DMS114 treated with DMSO at 0.1 percent for 48 hours (cell line): ENCODE measurements around the gene PPP1R2.
"Not testable (repeated sequence)": the region's sequence is repeated elsewhere in the genome, so short reads cannot be mapped to it uniquely, and the experiment has no call there.

Source experiments
- DNase-seq: peaks from one replicate; lab custom pipeline; 2025; ENCODE audit not compliant: unreplicated experiment; lab: John Stamatoyannopoulos, UW

PPP1R2 gene

DNA sequence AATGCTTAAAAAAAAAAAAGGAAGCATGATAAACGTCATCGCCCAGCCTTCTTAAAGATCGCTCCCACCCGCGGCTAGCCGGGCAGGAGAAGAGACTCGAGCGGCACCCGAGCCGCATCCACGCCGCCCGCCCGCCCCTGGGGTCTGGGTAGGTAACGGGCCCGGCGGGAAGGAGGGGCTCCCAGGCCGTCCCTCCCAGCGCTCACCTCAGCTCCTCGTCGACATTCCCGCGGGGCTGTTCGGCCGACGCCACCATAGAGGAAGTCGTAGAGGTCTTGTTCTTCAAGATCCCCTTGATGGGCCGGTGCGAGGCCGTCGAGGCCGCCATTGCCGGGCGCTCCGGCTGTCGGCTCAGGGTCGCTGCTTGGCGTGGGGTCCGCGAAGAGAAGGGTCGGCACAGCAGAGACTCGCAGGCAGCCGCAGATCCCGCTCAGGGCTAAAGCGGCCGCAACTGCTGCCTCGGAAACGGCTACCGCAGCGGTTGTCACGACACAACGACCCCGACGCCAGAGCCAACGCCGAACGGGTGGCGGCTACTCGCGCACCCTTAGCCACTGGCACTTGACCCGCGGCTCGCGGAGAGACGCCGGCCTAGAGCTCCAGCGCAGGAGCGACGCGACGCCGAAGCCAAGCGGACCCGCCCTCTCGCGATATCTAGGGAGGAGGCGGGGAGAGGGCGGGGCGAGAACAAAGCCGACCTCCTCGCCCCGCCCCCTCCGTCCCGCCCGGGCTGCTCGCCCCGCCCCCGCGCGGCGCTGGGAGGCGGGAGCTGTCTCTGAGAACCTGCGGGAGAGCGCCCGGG is at the start of gene PPP1R2:
TSS of gene PPP1R2 (minus strand) at position 628 of the 802 bp plus-strand sequence. CDS start at position 328, 300 bp downstream.
- DNase-seq = peak; percentile 69

DNA sequence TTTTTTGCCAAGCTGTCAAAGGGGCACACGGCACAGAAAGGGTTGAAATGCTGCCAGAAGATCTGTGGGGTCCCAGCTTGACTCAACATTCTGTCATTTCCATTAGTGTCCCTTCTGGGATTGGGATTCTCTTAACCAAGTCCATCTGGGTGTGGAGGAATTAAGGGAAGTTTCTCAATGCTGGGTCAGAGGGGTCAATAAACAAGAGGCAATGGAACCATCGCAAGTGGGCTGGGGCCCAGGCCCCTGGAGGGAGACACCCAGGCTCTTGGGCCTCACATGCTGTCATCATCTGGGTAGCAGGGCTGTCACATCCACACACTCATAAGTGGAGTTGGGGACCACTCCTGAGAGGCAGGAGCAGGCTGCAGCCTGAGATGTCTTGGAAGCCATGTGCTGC is 48.7 kb upstream of the PPP1R2 start:
- no peak for DNase-seq

DNA sequence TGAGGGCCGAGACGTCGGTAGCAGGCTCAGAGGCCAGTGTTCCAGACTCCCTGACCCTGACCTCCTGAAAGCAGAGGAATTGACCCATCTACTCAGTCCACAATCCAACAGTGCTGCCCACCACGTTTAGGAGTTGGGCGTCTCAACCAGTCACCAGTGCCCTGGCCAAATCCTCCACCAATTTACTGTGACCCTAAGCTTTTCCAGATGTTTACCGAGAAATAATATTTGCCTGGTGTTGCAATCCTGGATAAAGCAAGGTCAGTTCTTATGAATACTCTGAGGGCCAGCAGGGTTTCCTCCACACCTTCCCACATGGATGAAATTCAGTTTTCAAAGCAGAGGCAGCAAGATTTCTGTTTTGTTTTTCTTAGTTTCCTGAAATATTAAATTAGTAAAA is 48.1 kb upstream of the PPP1R2 start:
- no peak for DNase-seq

DNA sequence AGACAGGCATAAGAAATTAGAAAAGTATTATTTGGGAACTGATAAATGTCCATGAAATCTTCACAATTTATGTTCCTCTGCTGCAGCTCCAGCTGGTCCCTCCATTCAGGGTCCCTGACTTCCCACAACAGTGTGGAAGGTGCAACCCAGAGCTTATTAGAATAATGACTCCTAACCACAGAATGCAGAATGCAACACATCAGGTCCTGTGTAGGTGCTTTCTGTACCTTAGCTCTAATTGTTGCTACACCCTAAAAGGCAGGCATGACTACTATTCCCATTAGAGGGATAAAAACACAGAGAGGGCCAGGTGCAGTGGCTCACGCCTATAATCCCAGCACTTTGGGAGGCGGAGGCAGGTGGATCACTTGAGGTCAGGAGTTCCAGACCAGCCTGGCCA is 47.3 kb upstream of the PPP1R2 start:
- DNase-seq = not testable (repeated sequence)

DNA sequence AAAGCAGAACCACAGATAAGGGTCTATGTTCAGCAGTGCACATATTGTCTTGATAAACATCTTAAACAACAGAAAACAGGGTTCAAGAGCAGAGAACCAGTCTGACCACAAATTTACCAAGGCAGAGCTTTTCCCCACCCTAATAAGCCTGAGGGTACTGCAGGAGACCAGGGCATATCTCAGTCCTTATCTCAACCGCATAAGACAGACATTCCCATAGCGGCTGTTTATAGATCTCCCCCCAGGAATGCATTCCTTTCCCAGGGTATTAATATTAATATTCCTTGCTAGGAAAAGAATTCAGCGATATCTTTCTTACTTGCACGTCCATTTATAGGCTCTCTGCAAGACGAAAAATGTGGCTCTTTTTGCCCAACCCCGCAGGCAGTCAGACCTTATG is 46.7 kb upstream of the PPP1R2 start:
- not testable (repeated sequence) for DNase-seq

DNA sequence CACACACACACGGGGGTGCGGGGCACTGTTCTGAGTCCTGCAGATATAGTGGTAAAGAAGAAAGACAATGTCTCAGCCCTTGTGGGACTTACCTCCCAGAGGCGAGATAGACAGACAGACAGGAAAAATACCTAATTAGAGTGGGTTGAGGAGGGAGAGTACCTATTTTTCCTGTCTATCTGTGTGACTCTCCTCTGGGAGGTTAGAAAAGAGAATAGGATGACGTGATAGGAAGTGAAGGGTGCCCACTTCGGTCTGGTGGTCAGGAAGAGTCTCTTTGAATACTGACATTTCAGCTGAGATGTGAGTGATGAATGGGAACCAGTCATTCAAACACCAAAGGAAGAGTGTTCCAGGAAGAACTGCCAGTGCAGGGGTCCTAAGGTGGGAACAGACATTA is 44.7 kb upstream of the PPP1R2 start:
- DNase-seq = no peak

DNA sequence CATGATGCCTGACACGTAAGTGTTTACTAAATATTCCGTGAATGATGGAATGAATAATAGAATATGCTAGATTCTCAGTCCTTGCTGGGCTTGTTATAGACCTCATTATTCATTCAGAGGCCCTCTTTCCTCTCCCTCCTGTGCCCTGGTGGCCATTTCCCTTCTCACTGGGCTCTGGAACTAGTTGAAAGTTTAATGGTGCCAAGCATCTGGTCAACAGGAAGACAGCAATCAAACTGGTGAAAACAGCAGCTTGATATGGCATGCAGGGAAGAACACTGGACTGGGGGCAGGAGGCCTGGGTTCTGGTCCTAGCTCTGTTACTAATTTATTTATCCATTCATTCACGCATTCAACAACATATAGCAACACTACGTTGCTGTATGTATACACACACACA is 44.3 kb upstream of the PPP1R2 start:
- no peak for DNase-seq

DNA sequence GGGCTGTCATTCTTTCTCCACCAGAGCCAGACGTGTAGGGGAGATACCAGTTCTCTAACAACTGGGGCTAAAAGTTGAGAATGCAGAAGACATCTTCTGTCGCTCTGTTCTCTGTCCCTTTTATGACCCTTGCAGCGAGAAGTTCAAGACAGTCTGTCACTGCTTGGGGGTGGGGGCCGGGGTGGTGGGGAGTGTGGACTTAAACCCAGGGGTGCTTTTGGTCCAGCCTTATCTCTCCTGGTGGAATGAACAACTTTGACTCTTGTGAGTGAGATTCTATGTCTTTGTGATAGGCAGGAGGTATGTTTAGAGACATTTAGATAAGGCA is 41.4 kb upstream of the PPP1R2 start:
- no peak for DNase-seq

DNA sequence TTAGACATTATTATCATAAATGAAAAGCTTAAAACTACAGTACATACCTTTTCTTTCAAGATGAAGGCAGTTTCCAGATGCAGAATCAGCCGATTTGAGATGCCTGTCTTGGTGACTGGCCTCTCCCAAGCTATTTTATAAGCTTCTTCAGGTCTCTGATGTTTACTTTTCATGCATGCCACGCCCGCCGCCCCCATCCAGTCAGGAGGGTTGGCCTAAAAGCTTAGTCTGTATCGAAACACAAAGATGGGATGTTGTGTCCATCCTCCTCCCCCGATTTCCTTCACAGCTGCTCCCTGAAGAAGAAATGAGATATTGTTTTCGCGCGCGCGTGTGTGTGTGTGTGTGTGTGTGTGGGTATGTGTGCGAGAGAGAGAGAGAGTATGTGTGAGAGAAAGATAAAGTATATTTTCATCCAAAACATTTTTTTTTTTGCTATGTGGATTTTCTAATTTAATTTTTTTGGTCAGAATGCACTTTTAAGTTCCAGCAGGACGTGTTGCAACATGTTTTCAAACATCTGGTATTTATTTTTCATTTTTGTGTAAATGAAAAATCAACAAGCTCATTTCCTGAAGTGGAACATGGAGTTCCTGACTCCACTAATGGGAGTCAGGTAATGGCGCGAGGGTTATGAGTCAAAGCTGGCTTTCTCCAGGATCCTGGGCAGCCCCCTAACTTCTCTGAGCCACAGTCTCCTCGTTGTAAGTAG is 40.9 kb upstream of the PPP1R2 start, which contains the start of gene APOD:
TSS of gene APOD (minus strand) at position 110 of the 712 bp plus-strand sequence. CDS start 4,479 bp downstream, outside the sequence.
- no peak for DNase-seq

DNA sequence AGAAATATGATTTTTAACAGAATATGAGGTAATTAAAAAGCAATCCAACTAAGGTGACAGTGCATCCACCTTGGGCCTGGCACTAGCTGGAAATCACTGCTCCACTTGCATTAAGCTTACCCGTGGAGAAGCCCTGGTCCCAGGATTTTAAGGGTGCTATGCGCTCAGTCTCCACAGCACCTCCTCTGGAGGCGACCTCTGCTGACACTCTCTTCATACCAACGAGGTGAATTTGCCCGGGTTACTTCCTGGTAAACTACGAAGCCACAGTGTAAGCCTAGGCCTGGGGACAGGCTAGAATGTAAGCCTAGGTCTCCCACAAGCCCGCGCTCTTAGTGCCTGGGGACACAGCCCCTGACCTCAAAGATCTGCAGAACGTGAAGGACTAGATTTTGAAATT is 39.8 kb upstream of the PPP1R2 start:
- no peak for DNase-seq

DNA sequence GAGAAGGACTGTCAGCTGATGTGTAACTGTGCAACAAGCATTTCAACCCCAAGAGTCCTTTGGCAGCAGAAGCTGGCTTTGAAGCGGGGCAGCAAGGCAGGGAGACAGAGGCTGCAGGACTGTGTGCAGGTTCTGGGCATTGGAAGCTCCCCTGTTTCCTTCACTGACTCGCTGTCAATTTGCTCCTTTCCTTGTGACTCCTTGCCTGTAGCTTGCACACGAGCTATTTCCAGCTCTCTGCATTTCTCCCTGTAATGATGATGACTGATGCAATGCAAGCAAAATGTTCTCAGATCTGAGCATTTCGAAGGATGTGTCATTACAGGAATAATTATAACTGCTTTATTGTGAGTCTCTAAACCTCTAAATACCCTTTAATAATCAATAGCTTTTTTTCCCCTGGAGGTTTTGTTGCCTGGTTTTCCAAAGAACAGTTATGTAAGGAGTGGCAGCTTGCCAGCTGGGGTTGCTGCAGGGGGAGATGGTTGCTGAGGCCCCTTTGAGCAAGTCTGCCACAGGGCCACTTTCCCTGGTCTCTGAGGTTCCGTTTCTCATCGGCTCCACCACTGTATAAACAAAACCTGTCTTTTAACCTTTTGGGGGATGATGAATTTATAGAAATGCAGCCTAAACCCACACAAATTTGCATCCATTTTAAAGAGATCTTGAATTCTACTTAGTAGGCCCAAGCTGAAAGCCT is 37.8 kb upstream of the PPP1R2 start:
- no peak for DNase-seq

DNA sequence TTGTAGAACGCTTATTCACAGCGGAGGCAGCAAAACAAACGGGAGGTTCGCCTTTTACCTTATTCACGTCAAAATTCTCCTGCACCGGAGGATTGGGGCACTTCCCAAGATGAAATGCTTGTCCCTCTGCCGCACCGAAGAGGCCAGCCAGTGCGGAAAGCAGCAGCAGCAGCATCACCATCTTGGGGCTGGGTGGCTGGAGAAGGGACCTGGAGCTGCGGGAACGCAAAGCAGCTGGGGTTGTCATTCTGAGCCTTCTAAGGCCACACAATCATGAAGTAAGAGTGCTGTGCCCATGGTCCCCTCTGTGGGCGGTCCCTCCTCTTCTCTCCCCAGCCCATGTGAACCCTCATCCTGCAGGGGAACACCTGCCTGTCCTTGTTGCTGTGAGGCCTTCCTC is 36.2 kb upstream of the PPP1R2 start:
- no peak for DNase-seq

DNA sequence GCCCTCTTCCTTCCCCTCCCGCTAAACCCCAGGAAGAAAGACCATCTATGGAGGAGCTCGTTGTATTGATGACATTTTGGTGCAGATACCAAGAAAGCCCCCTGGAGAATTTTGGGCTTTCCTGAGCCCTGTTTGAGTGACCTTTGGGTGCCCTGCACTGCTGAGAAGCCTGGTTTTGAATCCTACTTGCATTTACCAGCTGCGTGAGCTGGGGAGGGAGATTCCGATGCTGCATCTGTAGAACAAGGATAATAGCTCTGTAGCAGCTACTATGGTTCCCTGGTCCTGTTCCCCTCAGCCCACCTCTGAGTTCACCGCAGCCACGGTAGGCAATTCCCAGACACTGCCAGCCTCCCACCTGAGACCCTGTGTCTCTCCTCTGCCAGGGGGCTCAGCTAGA is 35.4 kb upstream of the PPP1R2 start:
- DNase-seq = no peak

DNA sequence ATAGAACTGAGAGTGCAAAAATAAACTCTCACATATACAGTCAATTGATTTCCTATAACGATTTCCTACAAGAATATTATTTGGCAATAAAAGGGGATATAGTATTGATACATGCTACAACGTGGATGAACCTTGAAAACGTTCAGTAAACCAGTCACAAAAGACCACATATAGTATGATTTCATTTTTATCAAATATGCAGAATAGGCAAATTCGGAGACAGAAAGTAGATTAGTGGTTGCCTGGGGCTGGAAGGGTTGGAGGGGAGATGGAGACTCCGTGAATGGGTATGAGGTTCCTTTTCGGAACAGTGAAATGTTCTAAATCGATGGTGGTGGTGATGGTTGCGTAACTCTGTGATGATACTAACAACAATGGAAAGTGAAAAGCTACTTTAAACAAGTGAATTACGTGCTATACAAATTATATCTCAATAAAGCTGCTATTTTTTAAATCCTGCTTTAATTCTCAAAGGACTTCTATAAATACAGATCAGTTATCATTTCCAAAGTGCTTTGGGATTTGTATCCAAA is 34.6 kb upstream of the PPP1R2 start:
- DNase-seq = no peak

DNA sequence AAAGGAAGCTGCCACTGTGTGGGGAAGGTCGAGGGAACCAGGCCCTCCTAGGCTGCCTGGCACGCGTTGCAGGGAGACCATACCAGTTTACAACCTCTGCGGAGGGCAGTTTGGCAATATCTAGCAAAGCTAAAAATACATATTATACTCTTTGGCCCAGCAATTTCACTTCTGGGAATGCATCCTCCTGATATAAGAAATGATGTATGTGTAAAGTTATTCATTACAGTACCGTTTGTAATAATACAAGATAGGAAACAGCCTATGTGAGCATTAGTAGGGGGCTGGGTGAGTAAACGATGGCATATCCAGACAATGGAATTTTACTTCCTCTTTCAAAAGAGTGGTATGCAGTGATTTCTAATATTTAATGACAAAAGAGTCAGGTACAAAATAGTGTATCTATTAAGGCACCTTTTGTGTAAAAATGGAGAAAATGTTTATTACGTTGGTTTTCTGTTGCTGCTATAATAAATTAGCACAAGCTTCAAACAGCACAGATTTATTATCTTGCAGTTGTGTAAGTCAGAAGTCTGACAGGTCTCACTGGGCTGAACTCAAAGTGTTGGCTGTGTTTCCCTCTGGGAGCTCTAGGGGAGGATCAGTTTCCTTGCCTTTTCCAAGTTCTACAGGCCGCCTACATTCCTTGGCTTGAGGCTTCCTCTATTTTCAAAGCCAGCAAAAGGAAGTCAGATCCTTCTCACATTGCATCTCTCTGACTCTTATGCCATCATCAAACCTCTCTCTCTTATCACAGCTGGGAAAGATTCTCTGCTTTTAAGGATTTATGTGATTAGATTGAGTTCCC is 31.6 kb upstream of the PPP1R2 start:
- DNase-seq = no peak

DNA sequence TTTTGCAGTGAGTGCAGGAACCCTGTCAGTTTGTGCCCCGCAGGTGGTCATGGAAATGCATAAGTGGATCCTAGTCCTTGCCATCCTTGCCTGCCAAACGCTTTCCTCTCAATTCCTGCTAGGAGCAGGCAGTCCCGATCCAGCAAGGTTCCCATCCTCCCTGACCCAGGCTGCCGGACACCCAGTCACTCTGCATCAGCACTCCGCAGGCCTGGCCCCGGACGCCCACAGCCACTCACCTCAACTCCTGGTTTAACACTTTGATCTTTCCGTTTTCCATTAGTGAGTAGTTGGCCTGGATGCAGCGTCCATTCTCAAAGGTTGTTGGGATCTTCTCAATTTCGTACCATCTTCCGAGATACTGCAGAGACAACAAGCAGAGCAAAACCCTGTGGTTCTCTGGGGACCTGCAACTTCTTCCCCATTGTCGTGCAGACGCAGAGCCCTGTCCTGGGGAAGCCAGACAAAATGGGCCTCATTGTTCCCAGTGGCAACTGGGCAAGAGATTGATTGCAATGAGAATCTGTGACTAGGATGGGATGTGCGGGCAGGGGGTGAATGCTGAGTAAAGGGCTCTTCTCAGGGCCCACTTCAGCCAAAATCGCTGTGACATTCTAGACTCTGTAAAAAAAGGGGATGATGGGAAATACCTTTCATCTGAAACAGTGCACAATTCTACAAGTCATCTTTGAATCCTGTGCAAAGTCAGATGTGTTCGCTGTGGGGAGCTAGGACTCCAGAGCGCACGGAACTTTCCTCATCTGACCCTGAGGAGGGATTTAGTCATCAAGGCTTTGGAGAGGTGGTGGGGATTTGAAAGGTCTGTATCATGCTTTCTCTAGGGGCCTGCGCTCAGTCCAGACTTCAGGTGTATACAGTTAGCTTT is 30.7 kb upstream of the PPP1R2 start:
- DNase-seq = no peak

DNA sequence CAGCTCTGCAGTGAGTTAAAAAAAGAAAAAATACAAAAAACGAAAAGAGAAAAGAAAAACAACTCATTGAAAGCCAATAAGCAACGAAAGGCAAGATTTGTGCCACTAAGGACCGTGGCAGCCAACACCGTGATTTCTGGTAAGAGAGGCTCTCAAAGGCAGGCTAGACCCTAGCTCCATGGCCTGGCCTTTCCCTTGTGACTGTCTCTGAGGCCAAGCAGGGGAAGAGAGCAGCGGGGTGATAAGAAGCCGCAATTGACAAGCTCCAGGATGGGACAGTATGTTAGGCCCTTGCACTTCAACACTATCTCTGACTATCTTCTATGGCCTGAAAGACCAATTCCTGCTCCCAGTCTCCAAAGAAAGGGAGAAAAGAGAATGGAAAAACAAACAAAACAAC is 28.2 kb upstream of the PPP1R2 start:
- DNase-seq = no peak

DNA sequence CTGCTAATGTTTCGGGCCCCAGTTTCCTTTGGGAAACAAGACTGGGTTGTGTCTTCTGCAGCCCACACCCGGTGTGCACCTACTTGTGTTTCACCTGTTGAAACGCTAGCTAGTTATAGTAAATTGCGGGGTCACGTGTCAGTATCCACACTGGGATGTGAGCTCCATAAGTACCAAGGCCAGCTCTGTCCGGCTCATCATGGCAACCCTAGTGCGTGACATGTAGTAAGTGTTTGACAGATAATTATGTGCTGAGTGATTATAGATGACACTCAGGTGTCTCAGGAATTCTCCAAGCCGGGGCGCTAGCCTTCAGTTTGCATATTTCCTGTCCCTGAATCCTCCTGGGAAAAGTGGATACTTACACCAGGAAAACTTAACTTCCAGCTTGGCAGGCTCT is 27.8 kb upstream of the PPP1R2 start:
- no peak for DNase-seq

DNA sequence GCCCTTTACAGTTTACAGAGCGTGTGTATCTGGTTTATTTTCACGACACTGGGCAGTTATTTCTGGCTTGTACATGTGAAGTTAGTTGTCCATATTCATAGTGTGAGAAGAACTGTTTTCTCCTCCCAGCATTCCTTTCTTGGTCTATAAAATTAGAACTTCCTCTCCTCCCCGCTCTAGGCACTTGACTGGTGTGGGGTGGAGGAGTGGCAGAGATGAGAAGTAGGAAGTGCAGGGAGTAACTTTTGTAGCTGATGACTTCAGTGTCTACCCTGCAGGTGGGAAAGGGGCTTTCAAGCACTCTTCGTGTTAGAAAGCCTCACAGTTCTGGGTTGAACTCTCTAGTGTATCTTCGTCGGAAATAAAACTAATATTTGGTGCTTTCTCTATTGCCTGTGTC is 27.2 kb upstream of the PPP1R2 start:
- DNase-seq = no peak

DNA sequence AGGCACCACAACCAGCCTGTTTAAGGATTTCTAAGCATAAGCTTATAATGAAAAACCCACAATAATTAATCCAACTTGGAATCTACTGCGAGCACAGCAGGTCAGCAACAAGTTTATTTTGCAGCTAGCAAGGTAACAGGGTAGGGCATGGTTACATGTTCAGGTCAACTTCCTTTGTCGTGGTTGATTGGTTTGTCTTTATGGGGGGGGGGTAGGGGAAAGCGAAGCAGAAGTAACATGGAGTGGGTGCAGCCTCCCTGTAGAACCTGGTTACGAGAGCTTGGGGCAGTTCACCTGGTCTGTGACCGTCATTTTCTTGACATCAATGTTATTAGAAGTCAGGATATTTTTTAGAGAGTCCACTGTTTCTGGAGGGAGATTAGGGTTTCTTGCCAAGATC is 25.5 kb upstream of the PPP1R2 start:
- DNase-seq = no peak
